Glomerular endothelial cell (primary cell): ENCODE measurements around the gene ANKRD44. TPM values are rescaled to one million over a fixed set of nuclear protein-coding genes. Genes with fewer than 3 reads are reported as not detected.
"Not testable (repeated sequence)": the region's sequence is repeated elsewhere in the genome, so short reads cannot be mapped to it uniquely, and the experiment has no call there.

ENCODE experiments used
- DNase-seq: peaks from one replicate; pipeline ENCODE4 v3.0.0-alpha.2; 2011; ENCODE audit warnings: low read depth, low spot score; ENCODE audit errors: extremely low read depth
- total RNA-seq: library from RNA; depleted of rRNA; stranded (reverse); fragments of >200 nt; gene quantifications from 2 replicates; pipeline ENCODE4 v1.2.3, GENCODE V29; 2015

The ANKRD44 gene
- total RNA-seq, 1 donor from 2014 or later = 11.6 TPM

DNA sequence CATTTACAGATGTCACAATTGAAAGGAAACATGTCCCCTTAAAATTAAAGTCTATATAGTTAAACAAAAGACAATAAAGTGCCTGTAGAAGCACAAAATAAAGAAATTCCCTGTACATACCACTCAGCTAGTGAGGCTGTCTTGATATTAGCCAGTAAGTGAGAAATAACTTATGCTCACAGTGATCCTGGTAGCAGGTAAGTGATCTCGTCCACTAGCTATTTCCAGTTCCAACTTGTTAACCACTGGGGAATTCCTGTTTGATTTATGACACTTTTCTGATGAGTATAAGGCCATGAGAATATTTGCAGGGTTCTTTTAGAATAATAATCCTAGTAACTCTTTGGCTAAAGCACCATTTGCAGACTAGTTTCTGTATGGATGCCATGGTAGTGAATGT, 256.1 kb downstream of the ANKRD44 start:
- no peak for DNase-seq

DNA sequence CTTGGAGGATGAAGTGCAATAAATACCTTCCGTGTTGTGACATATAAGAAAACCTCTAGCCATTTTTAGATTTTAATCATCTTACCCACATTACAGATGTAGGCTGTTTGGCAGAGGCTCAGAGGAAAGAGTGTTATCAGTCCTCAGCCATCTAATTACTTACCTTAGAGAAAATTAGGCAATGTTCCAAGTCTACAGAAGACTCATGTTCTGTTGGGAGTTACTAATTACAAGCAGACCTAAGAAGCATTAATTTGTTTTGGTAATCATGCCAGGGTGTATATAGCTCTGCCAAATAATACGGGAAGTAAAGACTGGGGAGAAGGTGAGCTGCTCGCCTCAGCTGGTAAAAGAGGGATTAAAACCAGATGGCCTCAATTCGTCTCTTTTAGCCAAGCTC, 258.2 kb downstream of the ANKRD44 start:
- no peak for DNase-seq

DNA sequence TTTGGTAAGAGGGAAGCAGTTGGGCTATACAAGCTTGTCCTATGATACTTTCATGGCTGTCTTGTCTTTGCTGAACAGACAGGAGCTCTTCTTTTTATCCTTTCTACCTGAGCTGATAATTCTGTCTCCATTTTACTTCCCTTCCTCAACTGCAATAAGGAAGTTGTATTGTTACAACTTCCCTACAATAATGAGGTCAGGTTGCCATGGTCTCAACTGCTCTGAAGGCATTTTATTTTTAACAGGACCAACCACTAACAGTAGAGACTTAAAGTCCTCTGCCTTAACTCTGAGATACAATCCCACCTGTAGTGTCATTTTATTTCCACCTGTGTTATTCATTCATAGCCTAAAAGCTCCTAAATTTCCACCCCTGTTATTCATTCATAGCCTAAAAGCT, 265.5 kb downstream of the ANKRD44 start:
- DNase-seq = no peak

DNA sequence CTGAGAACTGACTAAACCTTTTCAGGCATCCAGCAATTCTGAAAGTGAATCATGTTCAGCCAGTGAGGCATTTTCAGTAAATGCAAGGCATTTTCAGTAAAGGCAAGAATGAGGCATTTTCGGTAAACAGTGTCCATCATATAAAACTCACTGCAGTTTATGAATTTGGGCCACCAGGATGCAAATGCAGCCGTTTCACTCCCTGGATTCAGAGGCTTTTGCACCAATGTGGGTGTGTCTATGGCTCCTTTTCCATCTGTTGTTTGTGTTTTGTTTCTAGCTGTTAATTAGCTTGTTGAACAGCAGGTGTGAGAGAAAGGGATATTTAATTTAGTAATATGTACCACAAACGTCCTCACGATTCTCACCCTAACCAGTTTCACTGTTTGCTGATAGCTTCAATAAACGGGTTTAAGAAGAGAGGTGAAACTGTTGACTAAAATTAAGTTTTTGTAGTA, 267.8 kb downstream of the ANKRD44 start:
- no peak for DNase-seq

DNA sequence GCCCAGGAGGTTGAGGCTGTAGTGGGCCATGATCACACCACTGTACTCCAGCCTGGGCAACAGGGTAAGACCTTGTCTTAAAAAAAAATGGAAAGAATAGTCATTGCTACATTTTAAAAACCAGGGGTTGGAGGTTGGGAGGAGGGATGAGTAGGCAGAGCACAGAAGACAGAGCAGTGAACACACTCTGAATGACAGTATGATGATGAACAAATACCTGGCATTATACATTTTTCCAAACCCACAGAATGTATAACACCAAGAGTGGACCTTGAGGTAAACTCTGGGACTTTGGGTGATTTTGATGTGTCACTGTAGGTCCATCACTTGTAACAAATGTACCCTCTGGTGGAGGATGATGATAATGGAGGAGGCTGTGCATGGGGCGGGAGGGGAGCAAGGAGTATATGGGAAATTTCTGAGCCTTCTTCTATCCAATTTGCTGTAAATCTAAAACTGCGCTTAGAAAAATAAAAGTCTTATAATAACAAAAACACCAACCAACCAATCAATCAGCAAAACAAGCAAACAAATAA, 272.6 kb downstream of the ANKRD44 start:
- no peak for DNase-seq

DNA sequence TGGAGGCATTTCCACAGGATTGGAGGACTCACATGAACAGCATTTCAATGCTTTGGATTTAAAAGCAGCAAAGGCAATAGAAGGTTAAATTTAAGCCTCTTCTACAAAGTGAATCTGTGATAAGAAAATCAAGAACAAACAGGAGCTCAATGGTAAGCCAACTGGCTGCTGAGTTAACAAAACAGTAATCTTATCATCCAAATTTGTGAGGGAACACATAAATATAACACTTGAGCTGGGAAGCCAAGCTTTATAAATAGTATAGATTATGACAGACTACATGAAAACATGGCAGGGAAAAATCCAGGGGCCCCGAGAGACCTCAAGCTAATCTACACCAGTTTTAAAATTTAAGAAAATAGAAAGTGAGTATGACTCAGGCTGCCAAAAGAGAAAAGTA, 275.6 kb downstream of the ANKRD44 start:
- DNase-seq = no peak

DNA sequence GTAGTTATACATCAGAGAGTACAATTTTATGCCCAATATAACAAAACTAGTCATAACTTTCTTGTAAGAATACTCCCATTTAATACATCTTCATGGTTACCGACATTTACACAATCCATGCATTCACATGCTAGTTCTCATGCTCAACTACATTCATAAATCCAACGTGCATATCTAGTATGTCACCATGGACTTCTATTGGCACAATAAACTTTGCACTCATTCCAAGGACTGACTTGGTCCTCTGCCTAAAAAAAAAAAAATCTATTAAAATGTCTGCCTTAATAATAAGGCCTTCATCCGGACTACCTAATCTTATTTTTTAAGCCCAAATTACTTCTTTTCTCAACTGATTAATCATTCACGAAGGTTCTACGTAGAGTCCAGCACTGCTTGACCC, 276.3 kb downstream of the ANKRD44 start:
- DNase-seq = no peak

DNA sequence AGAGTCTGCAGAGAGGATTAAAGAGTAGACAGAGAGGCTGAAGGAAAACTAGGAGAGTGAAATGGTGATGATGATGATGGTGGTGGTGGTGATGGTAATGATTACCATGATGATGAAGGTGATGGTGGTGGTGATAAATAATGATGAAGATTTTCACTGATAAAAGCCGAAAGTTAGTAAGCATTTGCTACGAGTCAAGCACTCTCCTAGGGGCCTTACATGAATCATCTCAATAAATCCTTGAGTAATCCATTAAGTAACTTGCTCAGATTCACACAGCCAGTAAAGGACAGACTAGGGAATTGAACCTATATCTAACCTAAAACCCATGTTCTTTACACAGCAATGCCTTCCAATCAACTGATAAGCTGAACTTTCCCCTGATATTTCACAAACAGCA, 277.4 kb downstream of the ANKRD44 start:
- no peak for DNase-seq

DNA sequence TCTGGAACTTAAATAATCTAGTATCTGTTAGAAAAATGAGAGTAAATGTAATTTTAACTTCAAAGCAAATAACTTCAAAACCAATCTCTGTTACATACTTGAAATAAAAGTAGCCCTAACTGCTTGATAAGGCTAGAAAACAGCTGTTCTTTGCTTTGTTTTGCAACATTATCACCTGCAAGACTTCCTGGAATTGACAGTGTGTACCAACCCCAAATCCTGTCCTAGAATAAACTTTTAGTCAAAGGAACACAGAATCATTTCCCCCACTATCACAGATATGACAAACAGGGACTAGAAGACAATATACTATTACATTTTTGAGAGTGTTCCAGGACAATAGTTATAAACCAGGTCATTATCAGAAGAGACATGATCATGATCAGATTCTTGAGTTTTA, 278.8 kb downstream of the ANKRD44 start:
- peak; percentile 12 for DNase-seq

DNA sequence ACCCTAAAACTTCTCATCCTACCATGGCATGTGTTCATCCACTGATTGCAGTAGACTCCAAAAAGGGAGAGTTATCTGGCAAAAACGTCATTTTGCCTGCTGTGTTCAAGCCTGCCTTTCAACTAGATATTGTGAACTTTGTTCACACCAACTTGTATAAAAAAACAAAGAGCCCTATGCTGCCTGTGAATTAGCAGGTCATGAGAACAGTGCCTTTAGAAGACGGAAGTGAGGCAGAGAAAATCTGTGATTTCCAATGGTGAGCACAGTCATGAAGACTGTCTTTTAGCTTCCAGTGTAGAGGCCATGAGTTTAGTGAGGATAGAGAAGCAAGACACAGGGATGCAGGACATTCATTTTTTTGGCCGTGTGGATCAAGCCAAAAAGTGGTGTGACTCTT, 280.5 kb downstream of the ANKRD44 start:
- no peak for DNase-seq

DNA sequence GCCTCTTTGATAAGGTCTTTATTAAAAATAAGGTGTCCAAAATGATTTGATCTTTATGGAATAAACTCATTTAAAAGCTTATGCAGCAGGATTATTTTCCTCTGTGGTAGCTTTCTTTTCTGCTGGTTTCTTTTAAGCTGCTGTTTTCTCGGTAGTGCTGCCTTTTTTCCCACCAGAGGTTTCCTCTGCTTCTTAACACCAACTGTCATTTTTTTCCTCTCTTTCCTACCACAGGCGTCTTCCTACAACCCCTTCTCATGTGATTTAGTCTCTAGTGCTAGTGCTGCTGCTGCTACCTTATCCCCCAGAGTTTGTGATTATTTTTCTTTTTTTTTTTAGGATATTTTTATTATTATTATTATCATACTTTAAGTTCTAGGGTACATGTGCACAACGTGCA, 281.9 kb downstream of the ANKRD44 start:
- DNase-seq = no peak

DNA sequence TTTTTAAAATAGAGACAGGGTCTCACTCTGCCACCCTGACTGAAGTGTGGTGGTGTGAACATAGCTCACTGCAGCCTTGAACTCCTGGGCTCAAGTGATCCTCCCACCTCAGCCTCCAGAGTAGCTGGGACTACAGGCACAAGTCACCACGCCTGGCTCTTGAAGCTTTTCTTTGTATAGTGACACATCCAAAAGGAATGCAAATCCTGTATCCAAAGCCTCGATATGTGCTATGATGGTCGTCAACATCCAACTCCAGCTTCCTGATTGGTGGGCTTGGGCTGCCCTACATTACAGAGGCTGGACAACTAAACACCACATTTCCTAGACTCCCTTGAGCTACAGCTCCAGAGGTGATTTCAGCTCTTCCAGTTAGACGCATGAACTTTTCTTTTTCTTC, 282.4 kb downstream of the ANKRD44 start:
- peak; percentile 71 for DNase-seq

DNA sequence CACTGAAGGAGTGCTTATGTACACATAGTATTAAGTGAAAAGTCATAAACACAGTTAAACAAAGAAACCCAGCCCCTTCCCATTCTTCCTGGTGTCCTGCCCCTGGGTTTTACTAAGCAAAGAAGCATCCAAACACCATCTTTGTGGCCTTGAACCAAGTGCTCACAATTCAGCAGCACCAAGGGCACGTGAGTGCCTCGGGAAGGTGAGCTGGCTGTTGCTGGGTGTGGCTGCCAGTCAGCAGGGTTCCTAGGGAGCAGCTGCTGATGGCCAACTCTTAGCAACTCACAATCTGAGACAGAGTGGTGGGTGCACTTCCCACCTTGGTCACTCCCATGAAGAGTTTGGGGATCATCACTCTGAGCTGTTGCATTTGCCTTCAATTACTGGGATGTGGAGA, 286.4 kb downstream of the ANKRD44 start:
- DNase-seq = no peak

DNA sequence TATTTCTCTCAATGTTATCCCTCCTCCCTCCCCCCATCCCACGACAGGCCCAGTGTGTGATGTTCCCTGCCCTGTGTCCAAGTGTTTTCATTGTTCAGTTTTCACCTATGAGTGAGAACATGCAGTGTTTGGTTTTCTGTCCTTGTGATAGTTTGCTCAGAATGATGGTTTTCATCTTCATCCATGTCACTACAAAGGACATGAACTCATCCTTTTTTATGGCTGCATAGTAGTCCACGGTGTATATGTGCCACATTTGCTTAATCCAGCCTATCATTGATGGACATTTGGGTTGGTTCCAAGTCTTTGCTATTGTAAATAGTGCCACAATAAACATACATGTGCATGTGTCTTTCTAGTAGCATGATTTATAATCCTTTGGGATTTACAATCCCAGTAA, 289.7 kb downstream of the ANKRD44 start:
- not testable (repeated sequence) for DNase-seq

DNA sequence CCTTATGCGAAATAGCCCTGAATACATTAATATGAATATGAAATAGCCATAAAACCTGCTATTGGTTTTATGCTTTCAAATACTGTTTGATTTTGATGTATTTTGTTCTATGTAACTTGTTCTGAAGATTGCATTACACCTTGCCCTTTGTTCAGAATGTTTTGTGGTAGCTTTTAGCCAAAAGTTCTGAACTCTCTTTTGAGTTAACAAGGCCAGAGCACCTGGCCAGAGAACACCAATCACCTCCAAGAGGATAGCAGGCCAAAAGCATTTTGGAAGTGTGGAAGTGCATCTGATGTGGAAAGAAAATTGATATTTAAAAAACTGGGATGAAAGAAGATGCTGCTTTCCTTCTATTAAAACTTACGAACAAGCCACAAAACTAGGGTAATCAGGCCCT, 297.5 kb downstream of the ANKRD44 start:
- DNase-seq = no peak

DNA sequence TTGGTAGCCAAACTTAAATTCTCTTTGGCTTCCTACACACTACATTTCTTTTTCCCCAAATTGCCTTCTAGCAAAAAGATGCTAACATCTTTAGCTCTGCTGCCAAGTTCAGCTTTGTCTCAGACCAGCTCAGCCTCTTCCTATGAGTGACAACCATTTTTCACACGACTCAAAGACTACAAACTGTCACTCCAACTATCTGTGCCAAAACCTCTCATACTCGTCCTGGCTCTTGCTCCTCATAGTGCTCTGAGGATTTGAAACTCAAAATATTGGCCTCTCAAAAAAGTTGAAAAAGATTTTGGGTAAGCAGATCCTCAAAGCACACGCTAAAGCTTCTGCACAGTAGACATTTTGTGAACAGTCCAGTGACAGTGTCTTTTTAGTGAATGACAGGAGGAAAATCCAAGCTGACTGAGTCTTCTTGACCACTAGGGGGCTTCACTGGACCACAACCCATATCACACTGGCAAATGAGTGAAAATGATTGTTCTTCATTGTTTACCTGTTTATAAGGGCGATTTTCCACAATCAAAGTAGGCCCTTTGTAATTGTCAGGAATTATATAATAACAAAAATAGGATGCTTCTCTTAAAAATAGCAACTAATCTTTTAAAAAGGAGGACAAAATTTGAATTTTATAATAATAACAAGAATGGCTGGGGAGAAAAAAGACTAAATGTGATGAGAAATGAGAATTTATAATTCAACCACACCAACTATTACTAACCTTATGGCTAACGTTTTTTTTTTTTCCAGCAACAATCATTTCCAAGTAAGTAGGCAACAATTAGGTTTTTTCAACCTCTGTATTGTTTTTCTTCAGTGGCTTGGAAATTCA, 298.6 kb downstream of the ANKRD44 start:
- no peak for DNase-seq

DNA sequence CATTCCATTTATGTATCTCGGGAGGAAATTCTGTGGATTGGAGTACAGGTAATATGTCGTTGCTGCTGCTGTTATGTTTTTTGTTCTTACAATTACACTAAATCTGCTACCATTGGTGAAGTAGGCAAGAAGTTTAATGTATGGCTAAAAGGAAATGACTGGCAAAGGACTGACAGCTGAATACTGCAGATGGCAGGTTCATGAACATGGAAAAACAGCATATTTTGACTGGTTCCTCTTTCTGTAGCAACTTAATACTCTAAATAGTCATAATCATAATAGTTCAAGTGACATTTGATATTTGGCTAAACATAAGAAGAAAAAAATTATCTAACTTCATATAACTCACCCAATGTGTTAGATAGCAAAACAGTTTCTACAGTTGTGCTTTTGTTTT, 299.6 kb downstream of the ANKRD44 start:
- no peak for DNase-seq

DNA sequence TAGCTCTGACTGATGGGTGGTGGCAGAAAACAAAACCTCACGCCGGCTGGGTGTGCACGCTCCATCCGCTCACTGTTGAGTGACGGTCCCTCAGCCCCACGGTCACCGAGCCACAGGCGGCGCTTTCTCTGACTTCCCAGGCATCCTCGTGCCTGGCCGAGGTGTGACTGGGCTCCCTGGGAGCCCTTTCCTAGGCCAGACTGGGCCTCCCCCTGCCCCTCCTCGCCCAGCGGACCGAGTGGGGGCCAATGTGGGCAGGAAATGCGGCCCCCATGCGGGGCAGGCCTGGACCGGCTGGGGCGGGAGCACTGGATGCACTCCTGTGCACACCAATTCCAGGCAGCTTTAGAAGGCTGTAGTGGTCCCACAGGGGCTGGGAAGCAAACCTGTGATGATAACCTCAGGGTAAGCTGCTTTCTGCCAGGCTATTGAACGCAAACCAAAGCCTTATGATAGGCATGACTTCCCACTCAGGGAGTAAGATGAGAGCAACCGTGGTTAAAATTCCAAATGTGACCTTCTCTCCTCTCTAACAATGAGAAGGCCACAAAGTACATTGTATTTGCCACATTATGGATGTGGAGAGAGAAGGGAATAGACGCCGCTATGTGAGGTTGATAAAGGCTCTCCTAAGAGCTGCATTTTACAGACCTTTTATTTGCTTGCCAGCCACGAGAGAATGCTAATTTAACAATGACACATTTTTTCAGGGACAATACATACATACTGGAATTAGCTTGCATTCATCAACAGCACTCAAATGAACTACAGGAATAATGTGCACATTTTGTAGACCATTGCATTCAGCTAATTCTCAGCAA, 300.2 kb downstream of the ANKRD44 start:
- DNase-seq = no peak

DNA sequence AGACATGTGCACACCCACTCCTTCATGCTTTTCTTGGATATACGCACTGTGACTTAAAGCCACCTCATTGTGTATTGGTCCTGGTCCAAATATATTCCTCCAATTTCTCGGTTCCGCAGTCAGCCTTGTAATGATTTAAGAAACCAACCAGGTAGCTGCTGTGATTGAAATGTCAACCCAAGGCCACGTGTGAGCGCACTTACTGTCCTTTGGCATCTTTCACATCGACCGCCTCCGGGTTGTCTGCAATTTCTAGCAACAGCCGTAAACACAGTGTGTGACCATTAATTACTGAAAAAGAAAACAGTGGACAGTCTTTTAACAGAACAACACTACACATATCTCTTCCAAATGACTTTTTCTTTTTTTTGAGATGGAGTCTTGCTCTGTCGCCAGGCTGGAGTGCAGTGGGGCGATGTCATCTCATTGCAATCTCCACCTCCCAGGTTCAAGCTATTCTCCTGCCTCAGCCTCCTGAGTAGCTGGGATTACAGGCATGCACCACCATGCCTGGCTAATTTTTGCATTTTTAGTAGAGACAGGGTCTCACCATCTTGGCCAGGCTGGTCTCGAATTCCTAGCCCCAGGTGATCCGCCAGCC, 301.7 kb downstream of the ANKRD44 start:
- DNase-seq = not testable (repeated sequence)

DNA sequence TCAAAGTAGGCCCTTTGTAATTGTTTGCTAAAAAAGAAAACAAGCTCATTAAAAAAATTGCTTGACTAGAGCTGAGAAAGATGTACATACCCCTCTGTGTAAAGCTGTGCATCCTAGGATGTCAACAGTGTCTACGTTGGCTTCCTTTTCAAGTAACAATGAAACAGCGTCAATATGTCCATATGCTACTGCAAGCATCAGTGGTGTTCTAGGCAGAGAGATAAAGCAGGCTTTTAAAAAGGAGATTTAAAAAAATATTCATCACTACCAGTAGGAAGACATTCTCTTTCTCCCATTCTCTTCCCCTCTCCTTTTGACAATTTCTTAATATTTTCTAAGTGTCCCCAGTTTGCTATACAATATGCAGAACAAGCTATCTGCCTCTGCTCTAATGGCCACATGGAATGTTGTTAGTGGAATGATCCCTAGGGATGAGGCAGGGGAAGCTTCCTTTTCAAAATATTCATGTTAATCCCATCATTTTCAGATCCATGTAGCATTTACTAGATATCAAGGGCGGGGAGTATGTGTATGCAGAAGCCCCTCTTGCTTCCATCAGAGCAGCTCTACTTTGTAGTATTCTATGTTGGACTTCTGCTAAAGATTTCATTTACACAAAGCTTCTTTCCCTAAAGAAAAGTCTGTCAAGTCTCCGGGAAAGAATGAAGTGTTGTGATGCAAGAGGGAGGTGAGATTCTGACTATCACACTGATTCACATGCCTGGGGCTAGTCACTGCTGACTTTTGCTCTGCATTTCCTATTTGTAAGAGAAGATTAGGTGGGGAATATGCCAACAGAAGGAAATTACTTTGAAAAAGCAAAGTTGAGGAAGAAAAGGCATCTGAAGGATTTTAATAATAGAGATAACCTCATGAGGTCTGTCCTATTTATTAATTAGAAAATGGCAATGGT, 302.6 kb downstream of the ANKRD44 start:
- DNase-seq = no peak
